Psoas muscle (tissue), 8 donors: ENCODE measurements around the gene TAF3. TPM values are rescaled to one million over a fixed set of nuclear protein-coding genes. Genes with fewer than 3 reads are reported as not detected.
A peak's percentile ranks its signal among the peaks of the same experiment; 100 is the strongest.

Experiments used
- ATAC-seq, 4 donors: fragments of 200-7000 bp; cut with Tn5 transposase; one replicate each; pipeline ENCODE4 v1.9.1; 2020; ENCODE audit warnings: moderate library complexity in 3 of 4, mild to moderate bottlenecking in 2 of 4
- DNase-seq, 2 donors: peaks; one replicate each; pipeline ENCODE4 v3.0.0-alpha.2; 2020
- H3K27ac ChIP-seq: fragments of 200-600 bp; one replicate; pipeline ENCODE4 v1.8.0; 2022
- H3K27me3 ChIP-seq, 3 donors: fragments of 200-600 bp in 1 of 3; one replicate each; pipeline versions ENCODE4 v1.6.1 to v1.8.0; 2013 to 2022; ENCODE audit warnings: low read length in 2 of 3, mild to moderate bottlenecking in 2 of 3, moderate library complexity in 1 of 3; ENCODE audit not compliant: insufficient read depth in 3 of 3
- H3K36me3 ChIP-seq, 2 donors: fragments of 200-600 bp in 1 of 2; one replicate each; pipeline versions ENCODE4 v1.6.1 to v1.8.0; 2013 to 2022; ENCODE audit warnings: low read depth in 1 of 2, mild to moderate bottlenecking in 1 of 2, moderate library complexity in 1 of 2; ENCODE audit not compliant: insufficient read depth in 1 of 2
- H3K4me1 ChIP-seq: fragments of 200-600 bp; one replicate; pipeline ENCODE4 v1.8.0; 2022
- H3K4me3 ChIP-seq: fragments of 200-600 bp; one replicate; pipeline ENCODE4 v1.8.0; 2022; ENCODE audit warnings: mild to moderate bottlenecking
- H3K9me3 ChIP-seq: fragments of 200-600 bp; one replicate; pipeline ENCODE4 v1.8.0; 2022
- CTCF ChIP-seq: fragments of 200-600 bp; IDR thresholded peaks from one replicate; pipeline ENCODE4 v1.8.0; 2022; ENCODE audit warnings: antibody characterized with exemption
- WGBS, 3 donors: extraction: QIAGEN DNeasy Blood & Tissue Kit; methylation state at CpG; one replicate each; pipeline versions ENCODE4 v1.1.6 to v1.1.7; 2013; 5-methylcytosine and 5-hydroxymethylcytosine counted together
- intact Hi-C, 2 donors: fragments of 100-400 bp; cut with DNase I; formaldehyde crosslinking; loops; one replicate each; pipeline versions ENCODE4 v1.11.0 to v1.14.2; 2022
- polyA plus RNA-seq, 3 donors: library from polyadenylated mRNA; stranded (reverse); fragments of 200-250 nt; gene quantifications; one replicate each; pipeline ENCODE4 v1.2.3, GENCODE V29; 2013
- total RNA-seq, 4 donors: library from RNA; stranded (reverse); fragmentation: NEBNext Ultra II Directional in 2 of 4; extraction: Animal tissue kit (Norgen Biotek cat#: 25700) in 2 of 4; gene quantifications; one replicate each; pipeline versions ENCODE4 v1.2.1 to v1.2.4, GENCODE V29; 2021 to 2023
- donor health status: healthy with polysubstance abuse.
- donor health status: DM: no; HTN: no; CAD: no; lungs with moderate emphysema.
- donor health status: Bipolar disorder and iron deficiency.
- donor health status: healthy.
- donor health status: DM: yes; HTN: yes; CAD: no.
- donor health status: DM: no; HTN: no; CAD: no.
- donor health status: DM: no; HTN: no; CAD: no.
- donor health status: DM: yes; HTN: yes; CAD: no.

Gene TAF3
- total and polyA plus RNA-seq, 7 donors: 4.6 to 21.5 (median 13.0) TPM

- intact Hi-C loops: no loop called here
- ATAC-seq: no peak
- WGBS, 3 donors: 78 to 88% (median 88%) methylated on average over 2 of the region's 2 CpGs
- H3K4me1 ChIP-seq: no peaks in the 10 kb centered on the region
- H3K27me3 ChIP-seq: no peaks in the 10 kb centered on the region
- no peak overlapping the region for H3K4me3 ChIP-seq
- no peak overlapping the region for H3K27ac ChIP-seq
- H3K36me3 ChIP-seq: no peaks in the 10 kb centered on the region
- no peak for TF ChIP-seq CTCF
- H3K9me3 ChIP-seq: no peaks in the 10 kb centered on the region
- no peak for DNase-seq
These were observed 87.8 kb downstream of the TAF3 start for GRCh38 chr10:7906128-7906527.

- Histone ChIP-seq H3K9me3 (no peaks in the 10 kb centered on the region), H3K27ac (no peak overlapping the region), H3K36me3 (no peaks in the 10 kb centered on the region), H3K27me3 (no peaks in the 10 kb centered on the region), H3K4me3 (no peak overlapping the region), H3K4me1 (peaks cover 13% of the 10 kb centered on the region)
- ATAC-seq (peak; percentile 58 to 91 (median 78)), DNase-seq (peak in 1 of 2 donors; percentile 60)
- intact Hi-C loops: no loop called here
- no peak for TF ChIP-seq CTCF
- WGBS, 3 donors: 52 to 68% (median 57%) methylated on average over 8 of the region's 8 CpGs
These were observed 90.4 kb downstream of the TAF3 start for GRCh38 chr10:7908541-7909210.

- intact Hi-C loops: no loop called here
- ATAC-seq (peak in 3 of 4 donors; percentile 60 to 79 (median 68)), DNase-seq (no peak)
- H3K36me3 ChIP-seq: no peaks in the 10 kb centered on the region
- H3K4me1 ChIP-seq: peaks cover 19% of the 10 kb centered on the region
- TF ChIP-seq CTCF: no peak
- H3K9me3 ChIP-seq: no peaks in the 10 kb centered on the region
- WGBS, 3 donors: 31 to 46% (median 34%) methylated on average over 3 of the region's 3 CpGs
- H3K4me3 ChIP-seq: no peak overlapping the region
- no peaks in the 10 kb centered on the region for H3K27me3 ChIP-seq
- H3K27ac ChIP-seq: peak overlapping the region; percentile 18
These were observed 95.0 kb downstream of the TAF3 start for GRCh38 chr10:7913126-7913872.

GRCh38 chr10:7915923-7916536 is 97.7 kb downstream of the TAF3 start:
- intact Hi-C loops: no loop called here
- H3K4me3 ChIP-seq: no peak overlapping the region
- H3K36me3 ChIP-seq: no peaks in the 10 kb centered on the region
- no peaks in the 10 kb centered on the region for H3K27me3 ChIP-seq
- WGBS, 3 donors: 95 to 96% (median 96%) methylated on average over 1 of the region's 1 CpG
- H3K4me1 ChIP-seq: peaks cover 19% of the 10 kb centered on the region
- TF ChIP-seq CTCF: no peak
- H3K27ac ChIP-seq: no peak overlapping the region
- ATAC-seq (no peak), DNase-seq (no peak)
- no peaks in the 10 kb centered on the region for H3K9me3 ChIP-seq
